H1 (cell line): ENCODE results near the gene COL6A1. TPM values are rescaled to one million over a fixed set of nuclear protein-coding genes. Genes with fewer than 3 reads are reported as not detected.

Source experiments
- CTCF ChIA-PET: fragments of 300-600 bp; sonication (Branson Sonifier 250); formaldehyde crosslinking; loops from one replicate; lab custom pipeline; 2021; ENCODE audit not compliant: partially characterized antibody; lab: Charles Lee
- POLR2A ChIA-PET: fragments of 300-600 bp; sonication (Branson Sonifier 250); formaldehyde crosslinking; loops from one replicate; lab custom pipeline; 2021; ENCODE audit warnings: inconsistent platforms; ENCODE audit not compliant: partially characterized antibody; lab: Charles Lee
- DNase-seq, 2 experiments: peaks; one replicate each; pipeline versions ENCODE4 v3.0.0 to v3.0.0-alpha.2; 2010 to 2022; ENCODE audit warnings: low spot score in 2 of 2, low read depth in 1 of 2, mixed read lengths in 1 of 2
- FAIRE-seq: peaks from 2 replicates; lab custom pipeline; 2011; peaks lifted over from hg19 to GRCh38; lab: Jason Lieb, UNC
- H2AFZ ChIP-seq: 2 replicates; pipeline ENCODE4 v1.8.1; 2012; ENCODE audit warnings: low read length, inconsistent platforms
- H2AK5ac ChIP-seq: 2 replicates; pipeline ENCODE4 v1.6.1; 2013; ENCODE audit warnings: low read depth, low read length
- H2BK120ac ChIP-seq: replicated peaks from 2 replicates; pipeline ENCODE3; 2013; ENCODE audit warnings: low read depth, low read length, inconsistent platforms
- H2BK12ac ChIP-seq: 2 replicates; pipeline ENCODE4 v1.6.1; 2013; ENCODE audit warnings: low read depth, low read length
- H2BK15ac ChIP-seq: 2 replicates; pipeline ENCODE4 v1.6.1; 2013; ENCODE audit warnings: low read length
- H2BK20ac ChIP-seq: 2 replicates; pipeline ENCODE4 v1.6.1; 2013; ENCODE audit warnings: low read length
- H2BK5ac ChIP-seq: 2 replicates; pipeline ENCODE4 v1.6.1; 2013; ENCODE audit warnings: low read depth, low read length
- H3K14ac ChIP-seq: 2 replicates; pipeline ENCODE4 v1.6.1; 2013; ENCODE audit warnings: inconsistent platforms; ENCODE audit not compliant: insufficient read length
- H3K18ac ChIP-seq: 2 replicates; pipeline ENCODE4 v1.6.1; 2013; ENCODE audit warnings: low read length; ENCODE audit errors: extremely low read depth
- H3K23ac ChIP-seq: 2 replicates; pipeline ENCODE4 v1.6.1; 2013; ENCODE audit warnings: inconsistent platforms; ENCODE audit not compliant: insufficient read length
- H3K23me2 ChIP-seq: 2 replicates; pipeline ENCODE4 v1.6.1; 2013; ENCODE audit warnings: low read depth, low read length
- H3K27ac ChIP-seq: 2 replicates; pipeline ENCODE4 v1.6.1; 2011; ENCODE audit warnings: low read depth, low read length, inconsistent platforms
- H3K27me3 ChIP-seq, 4 experiments: replicated peaks in 1 of 4; 1 replicate in 1 of 4; 2 replicates in 3 of 4; pipeline versions ENCODE4 v1.6.1 to v1.8.1; 2011 to 2013; ENCODE audit warnings: low read length in 3 of 4, mild to moderate bottlenecking in 3 of 4, inconsistent platforms in 2 of 4, mixed read lengths in 2 of 4, moderate library complexity in 1 of 4; ENCODE audit not compliant: control insufficient read depth in 3 of 4, insufficient read depth in 3 of 4; ENCODE audit errors: extremely low read depth in 1 of 4
- H3K36me3 ChIP-seq, 4 experiments: 2 replicates each; pipeline versions ENCODE4 v1.6.1 to v1.8.1; 2011 to 2013; ENCODE audit warnings: mild to moderate bottlenecking in 4 of 4, low read length in 3 of 4, moderate library complexity in 2 of 4, control low read depth in 1 of 4, inconsistent platforms in 1 of 4; ENCODE audit not compliant: insufficient read depth in 4 of 4, control insufficient read depth in 2 of 4
- H3K4ac ChIP-seq: replicated peaks from 2 replicates; pipeline ENCODE3; 2013; ENCODE audit warnings: low read length, low read depth, mixed read lengths, inconsistent platforms; ENCODE audit not compliant: insufficient read length
- H3K4me1 ChIP-seq, 4 experiments: replicated peaks in 1 of 4; 1 replicate in 1 of 4; 2 replicates in 3 of 4; pipeline versions ENCODE4 v1.6.1 to v1.8.1; 2011 to 2013; ENCODE audit warnings: low read length in 3 of 4, inconsistent platforms in 2 of 4, mixed read lengths in 1 of 4; ENCODE audit not compliant: insufficient read depth in 4 of 4, control insufficient read depth in 3 of 4
- H3K4me2 ChIP-seq, 2 experiments: 2 replicates each; pipeline versions ENCODE4 v1.6.1 to v1.8.1; 2011 to 2013; ENCODE audit warnings: low read depth in 2 of 2, low read length in 2 of 2, control low read depth in 1 of 2, inconsistent platforms in 1 of 2, mild to moderate bottlenecking in 1 of 2; ENCODE audit not compliant: insufficient read depth in 1 of 2
- H3K4me3 ChIP-seq, 4 experiments: fragments of 200-600, 300-600 bp in 1 of 4; sonication (generic), shearing (Covaris generic), sonication (Bioruptor Twin) in 1 of 4; 2 replicates each; pipeline versions ENCODE4 v1.5.1 to v1.8.1; 2011 to 2016; ENCODE audit warnings: low read length in 4 of 4, low read depth in 3 of 4, control low read depth in 2 of 4, inconsistent platforms in 2 of 4, mild to moderate bottlenecking in 2 of 4, mixed read lengths in 1 of 4, moderate library complexity in 1 of 4; ENCODE audit not compliant: insufficient read depth in 2 of 4; ENCODE audit errors: extremely low read depth in 1 of 4
- H3K56ac ChIP-seq: replicated peaks from 2 replicates; pipeline ENCODE3; 2013; ENCODE audit warnings: low read depth, mild to moderate bottlenecking, mixed read lengths, low read length, inconsistent platforms; ENCODE audit not compliant: insufficient read length
- H3K79me1 ChIP-seq: 2 replicates; pipeline ENCODE4 v1.6.1; 2013; ENCODE audit warnings: low read depth, low read length, control low read depth
- H3K79me2 ChIP-seq, 2 experiments: 2 replicates each; pipeline versions ENCODE4 v1.6.1 to v1.8.1; 2012 to 2013; ENCODE audit warnings: low read length in 2 of 2, mild to moderate bottlenecking in 2 of 2, inconsistent platforms in 1 of 2; ENCODE audit not compliant: insufficient read depth in 2 of 2, control insufficient read depth in 1 of 2
- H3K9ac ChIP-seq, 4 experiments: replicated peaks in 1 of 4; 1 replicate in 1 of 4; 2 replicates in 3 of 4; pipeline versions ENCODE4 v1.6.1 to v1.8.1; 2011 to 2013; ENCODE audit warnings: low read depth in 3 of 4, low read length in 3 of 4, control low read depth in 2 of 4, mild to moderate bottlenecking in 2 of 4, moderate library complexity in 2 of 4, inconsistent platforms in 1 of 4; ENCODE audit errors: extremely low read depth in 1 of 4
- H3K9me3 ChIP-seq, 2 experiments: 2 replicates each; pipeline versions ENCODE4 v1.6.1 to v1.8.1; 2012 to 2013; ENCODE audit warnings: mild to moderate bottlenecking in 2 of 2, moderate library complexity in 2 of 2, control low read depth in 1 of 2, inconsistent platforms in 1 of 2, low read depth in 1 of 2, low read length in 1 of 2, mixed read lengths in 1 of 2; ENCODE audit not compliant: insufficient read depth in 2 of 2
- H4K20me1 ChIP-seq, 2 experiments: replicated peaks in 1 of 2; 2 replicates each; pipeline versions ENCODE3 to v1.8.1; 2011 to 2013; ENCODE audit warnings: inconsistent platforms in 2 of 2, low read length in 2 of 2, mild to moderate bottlenecking in 1 of 2; ENCODE audit not compliant: insufficient read depth in 2 of 2, control insufficient read depth in 1 of 2
- H4K5ac ChIP-seq: 2 replicates; pipeline ENCODE4 v1.6.1; 2013; ENCODE audit warnings: low read length, low read depth, mixed read lengths, inconsistent platforms; ENCODE audit not compliant: insufficient read length
- H4K8ac ChIP-seq: 2 replicates; pipeline ENCODE4 v1.8.0; 2013; ENCODE audit warnings: mild to moderate bottlenecking, moderate library complexity, low read length, inconsistent platforms; ENCODE audit not compliant: insufficient read depth; ENCODE audit errors: extremely low read depth
- H4K91ac ChIP-seq: replicated peaks from 2 replicates; pipeline ENCODE3; 2013; ENCODE audit warnings: low read length, mixed read lengths, inconsistent platforms; ENCODE audit not compliant: insufficient read length
- ASH2L ChIP-seq: fragments of 200-600, 300-600 bp; sonication (generic); IDR thresholded peaks from one replicate; pipeline ENCODE4 v1.7.1; 2017; ENCODE audit warnings: low read length
- ATF3 ChIP-seq: IDR thresholded peaks from 2 replicates; pipeline ENCODE4 v1.6.1; 2011; ENCODE audit warnings: low read depth, mild to moderate bottlenecking, low read length; ENCODE audit not compliant: insufficient read depth
- CHD1 ChIP-seq: IDR thresholded peaks from 2 replicates; pipeline ENCODE4 v1.6.1; 2012; ENCODE audit warnings: low read depth, low read length, improper control_type of control experiment
- MAX ChIP-seq: IDR thresholded peaks from 2 replicates; pipeline ENCODE4 v1.6.1; 2012; ENCODE audit warnings: inconsistent platforms
- NRF1 ChIP-seq: IDR thresholded peaks from 2 replicates; pipeline ENCODE4 v1.6.1; 2011; ENCODE audit warnings: mild to moderate bottlenecking, low read depth, low read length, improper control_type of control experiment
- RAD21 ChIP-seq, 2 experiments: IDR thresholded peaks in 1 of 2; conservative IDR thresholded peaks in 1 of 2; 2 replicates each; pipeline ENCODE4 v1.6.1; 2011; ENCODE audit warnings: low read depth in 2 of 2, low read length in 2 of 2, improper control_type of control experiment in 1 of 2, inconsistent platforms in 1 of 2, mild to moderate bottlenecking in 1 of 2, moderate library complexity in 1 of 2
- SP1 ChIP-seq: IDR thresholded peaks from 2 replicates; pipeline ENCODE4 v1.6.1; 2011; ENCODE audit warnings: low read depth, low read length
- SUZ12 ChIP-seq: fragments of 200-600 bp; sonication (generic); IDR thresholded peaks from 2 replicates; pipeline ENCODE4 v1.6.1; 2012; ENCODE audit warnings: mild to moderate bottlenecking, inconsistent platforms, low read length, moderate library complexity, mixed read lengths
- TAF7 ChIP-seq: optimal IDR thresholded peaks from 2 replicates; pipeline ENCODE3; 2011; ENCODE audit warnings: low read depth, mild to moderate bottlenecking, inconsistent platforms, low read length, moderate library complexity, borderline replicate concordance
- TBP ChIP-seq: IDR thresholded peaks from 2 replicates; pipeline ENCODE4 v1.6.1; 2011; ENCODE audit warnings: low read depth, low read length, improper control_type of control experiment
- USF2 ChIP-seq: IDR thresholded peaks from 2 replicates; pipeline ENCODE4 v1.6.1; 2011; ENCODE audit warnings: low read length, improper control_type of control experiment
- WGBS, 2 experiments: shearing (Covaris generic) in 1 of 2; methylation state at CpG; one replicate each; pipeline versions ENCODE4 v1.1.6 to v1.1.7; 2013 to 2015; ENCODE audit warnings: low lambda C conversion rate in 2 of 2, mixed read lengths in 2 of 2, inconsistent platforms in 1 of 2, low coverage in 1 of 2, missing lambda C conversion rate in 1 of 2; ENCODE audit not compliant: insufficient replicate concordance in 2 of 2, insufficient coverage in 1 of 2, insufficient read length in 1 of 2; ENCODE audit errors: extremely low coverage in 1 of 2, missing lambda C conversion rate in 1 of 2; 5-methylcytosine and 5-hydroxymethylcytosine counted together
- polyA plus RNA-seq, 7 experiments: library from polyadenylated mRNA; depleted of rRNA in 3 of 7; stranded (reverse) in 5 of 7; unstranded in 2 of 7; fragments of >200 nt in 5 of 7; fragments of 200-250 nt in 2 of 7; gene quantifications; 1 replicate in 5 of 7; 2 replicates in 1 of 7; 4 replicates in 1 of 7; pipeline versions ENCODE4 v1.2.1 to v1.2.3, GENCODE V29; 2011 to 2013; ENCODE audit warnings: missing spikeins in 2 of 7, mixed read lengths in 2 of 7
- total RNA-seq: library from RNA; stranded (reverse); fragmentation: NEBNext Ultra II Directional; extraction: Animal tissue kit (Norgen Biotek cat#: 25700); gene quantifications from 2 replicates; pipeline ENCODE4 v1.2.1, GENCODE V29; 2021

The COL6A1 gene
- total and polyA plus RNA-seq, 2 of the 8 experiments (the other 6 are each of a cell fraction or from before 2014, with no cell fraction given): 100 to 115 TPM

GRCh38 chr21:45979651-45980050 lies 1.9 kb upstream of the COL6A1 start:
- H3K23me2 ChIP-seq: peaks cover 27% of the 10 kb centered on the region; the same call in 1 of the 2 replicates
- WGBS, 2 experiments: 88% methylated on average over 7 of the region's 7 CpGs; no CpG with 5 or more reads in 1 of the 2 experiments
- POLR2A ChIA-PET: interaction anchor here (1.1 to 1.4 kb wide), 2 partner anchors 117 to 153 kb away, joined by 5 read pairs; partner anchors contain the start of gene COL6A2
- no peak overlapping the region for H2AFZ ChIP-seq
- no peak for DNase-seq
- H2BK120ac ChIP-seq: peak overlapping the region; percentile 57
- no peak overlapping the region for H2BK5ac ChIP-seq
- peaks cover 0 to 7% (median 1%) of the 10 kb centered on the region in 4 experiments; a peak in 2 of 8 replicates for H3K36me3 ChIP-seq
- no peak overlapping the region for H3K56ac ChIP-seq
- peak overlapping the region; percentile 66 for H3K4ac ChIP-seq
- peaks cover 0 to 29% (median 11%) of the 10 kb centered on the region in 4 experiments; a peak in 6 of 7 replicates for H3K4me1 ChIP-seq
- no peak overlapping the region for H4K5ac ChIP-seq
- 0 out of 4 replicates have a peak, but pooled peaks cover 0 to 4% of the 10 kb centered on the region in 2 experiments for H3K79me2 ChIP-seq
- peaks cover under 1% of the 10 kb centered on the region; the same call in 1 of the 2 replicates for H3K79me1 ChIP-seq
- no peak for FAIRE-seq
- peak overlapping the region; percentile 69; the same call in 1 of the 2 replicates for H2BK20ac ChIP-seq
- no peak overlapping the region for H3K4me3 ChIP-seq
- CTCF ChIA-PET: interaction anchor here (0.7 to 2.0 kb wide), 5 partner anchors 9 to 163 kb away, joined by 3 to 11 read pairs (median 3); no protein-coding TSS in a partner anchor
- H3K27me3 ChIP-seq: peaks cover 0 to 21% (median 6%) of the 10 kb centered on the region in 4 experiments; a peak in 4 of 7 replicates
- H2BK15ac ChIP-seq: peak overlapping the region; percentile 36; the same call in 1 of the 2 replicates
- H3K9me3 ChIP-seq: no peaks in the 10 kb centered on the region
- no peak overlapping the region for H3K9ac ChIP-seq
- no peak overlapping the region for H3K27ac ChIP-seq
- peaks cover 0 to 4% of the 10 kb centered on the region in 2 experiments for H4K20me1 ChIP-seq
- no peak overlapping the region for H3K23ac ChIP-seq
- no peak overlapping the region for H3K14ac ChIP-seq
- peak overlapping the region; percentile 22 for H4K91ac ChIP-seq
- H3K4me2 ChIP-seq: peak overlapping the region in 1 of 2 experiments; percentile 19; a peak in 2 of 4 replicates
- no peak overlapping the region for H3K18ac ChIP-seq
- H4K8ac ChIP-seq: no peak overlapping the region; the same call in 1 of the 2 replicates
- H2AK5ac ChIP-seq: no peak overlapping the region
- H2BK12ac ChIP-seq: peak overlapping the region; percentile 81; the same call in 1 of the 2 replicates
- no peak for TF ChIP-seq RAD21 (IDR thresholded peaks at IDR 0.05 in 1 of 2, conservative IDR thresholded peaks at IDR 0.05 in 1 of 2; ENCODE audit: low read depth in 2 of 2, low read length in 2 of 2)
- no peak for TF ChIP-seq MAX
- no peak for TF ChIP-seq TBP
- no peak for TF ChIP-seq USF2
- TF ChIP-seq ATF3: no peak
- TF ChIP-seq TAF7: no peak
- TF ChIP-seq ASH2L: no peak
- TF ChIP-seq SP1: no peak
- TF ChIP-seq NRF1: no peak
- no peak for TF ChIP-seq CHD1
- TF ChIP-seq SUZ12: no peak
